Stimulated activated CD8-positive, alpha-beta memory T cell treated with anti-CD3 and anti-CD28 coated beads, Interleukin-4, amount 100 ng/mL, for 48 hours (primary cell): ENCODE data around the gene PRRT1B.

Source experiments
- DNase-seq: peaks from one replicate; pipeline ENCODE4 v3.0.0-alpha.2; 2020

PRRT1B gene

GRCh38 chr9:131582466-131583336 is 37.4 kb downstream of the PRRT1B start:
- DNase-seq = no peak

- no peak for DNase-seq
These were observed 38.0 kb downstream of the PRRT1B start for GRCh38 chr9:131583337-131583645.

- DNase-seq = no peak
These were observed 38.7 kb downstream of the PRRT1B start for GRCh38 chr9:131583836-131584555.

GRCh38 chr9:131584858-131585257 is 39.5 kb downstream of the PRRT1B start:
- no peak for DNase-seq

- peak; percentile 45 for DNase-seq
These were observed 40.1 kb downstream of the PRRT1B start for GRCh38 chr9:131585375-131585774.

GRCh38 chr9:131587331-131587730 is 42.0 kb downstream of the PRRT1B start:
- DNase-seq = no peak

- no peak for DNase-seq
These were observed 42.6 kb downstream of the PRRT1B start for GRCh38 chr9:131587906-131588305.

GRCh38 chr9:131588396-131588795 is 43.1 kb downstream of the PRRT1B start:
- no peak for DNase-seq

- DNase-seq = no peak
These were observed 43.9 kb downstream of the PRRT1B start for GRCh38 chr9:131589124-131589711.

GRCh38 chr9:131589993-131590392 is 44.7 kb downstream of the PRRT1B start:
- no peak for DNase-seq

- DNase-seq = no peak
These were observed 45.1 kb downstream of the PRRT1B start for GRCh38 chr9:131590449-131590848.

- peak; percentile 83 for DNase-seq
These were observed 45.9 kb downstream of the PRRT1B start for GRCh38 chr9:131590907-131591844.

GRCh38 chr9:131591845-131592208 is 46.5 kb downstream of the PRRT1B start:
- DNase-seq = no peak

- DNase-seq = no peak
These were observed 47.9 kb downstream of the PRRT1B start for GRCh38 chr9:131593091-131593820.

- no peak for DNase-seq
These were observed 48.8 kb downstream of the PRRT1B start for GRCh38 chr9:131593936-131594665.

- DNase-seq = no peak
These were observed 49.8 kb downstream of the PRRT1B start for GRCh38 chr9:131594906-131595665.

GRCh38 chr9:131595696-131596429 is 50.5 kb downstream of the PRRT1B start:
- no peak for DNase-seq

GRCh38 chr9:131596430-131596743 is 51.1 kb downstream of the PRRT1B start:
- DNase-seq = no peak

- no peak for DNase-seq
These were observed 51.9 kb downstream of the PRRT1B start for GRCh38 chr9:131597246-131597645.

- no peak for DNase-seq
These were observed 52.8 kb downstream of the PRRT1B start for GRCh38 chr9:131598121-131598520.
